HG03064 (cell line): ENCODE data around the gene RUVBL2.
"Not testable (repeated sequence)": the region's sequence is repeated elsewhere in the genome, so short reads cannot be mapped to it uniquely, and the experiment has no call there.

Source experiments
- ATAC-seq: cut with Tn5 transposase; IDR thresholded peaks from one replicate; pipeline ENCODE4 v1.9.1; 2021; ENCODE audit warnings: low read depth; ENCODE audit not compliant: unreplicated experiment

RUVBL2 gene

GRCh38 chr19:49016067-49016839 is 22.6 kb downstream of the RUVBL2 start:
- no peak for ATAC-seq

- ATAC-seq: no peak
Measured at GRCh38 chr19:49017041-49017665, 23.5 kb downstream of the RUVBL2 start, which contains the start of gene LHB. Gene LHB, minus strand, starts transcription at chr19:49017091. Its CDS starts 10 bp downstream, at chr19:49017081.

GRCh38 chr19:49017666-49018351 is 24.1 kb downstream of the RUVBL2 start:
- no peak for ATAC-seq

- ATAC-seq: not testable (repeated sequence)
Measured at GRCh38 chr19:49018388-49019241, 24.9 kb downstream of the RUVBL2 start.

GRCh38 chr19:49019242-49019932 is 25.7 kb downstream of the RUVBL2 start:
- ATAC-seq: no peak

GRCh38 chr19:49020342-49020741 is 26.7 kb downstream of the RUVBL2 start:
- no peak for ATAC-seq

GRCh38 chr19:49020931-49021895 is 27.5 kb downstream of the RUVBL2 start:
- ATAC-seq: no peak

- no peak for ATAC-seq
Measured at GRCh38 chr19:49022116-49022515, 28.4 kb downstream of the RUVBL2 start.

- ATAC-seq: not testable (repeated sequence)
Measured at GRCh38 chr19:49024233-49024632, 30.5 kb downstream of the RUVBL2 start, which contains the start of gene CGB3. Gene CGB3, minus strand, starts transcription at chr19:49024333. Its CDS starts 362 bp downstream, at chr19:49023971.

- not testable (repeated sequence) for ATAC-seq
Measured at GRCh38 chr19:49025088-49025487, 31.4 kb downstream of the RUVBL2 start.

- ATAC-seq: not testable (repeated sequence)
Measured at GRCh38 chr19:49025599-49025998, 31.9 kb downstream of the RUVBL2 start.

- ATAC-seq: not testable (repeated sequence)
Measured at GRCh38 chr19:49028686-49029085, 35.0 kb downstream of the RUVBL2 start.

GRCh38 chr19:49029749-49030148 is 36.1 kb downstream of the RUVBL2 start:
- not testable (repeated sequence) for ATAC-seq

GRCh38 chr19:49030323-49030722 is 36.6 kb downstream of the RUVBL2 start:
- not testable (repeated sequence) for ATAC-seq

GRCh38 chr19:49031642-49032301 is 38.1 kb downstream of the RUVBL2 start, which contains the start of gene CGB2:
Gene CGB2, plus strand, starts transcription at chr19:49031890. Its CDS starts 206 bp downstream, at chr19:49032096.
- not testable (repeated sequence) for ATAC-seq

GRCh38 chr19:49036815-49037214 is 43.1 kb downstream of the RUVBL2 start, which contains the start of gene CGB1:
Gene CGB1, minus strand, starts transcription at chr19:49036895. Its CDS starts 184 bp downstream, at chr19:49036711.
- not testable (repeated sequence) for ATAC-seq

- not testable (repeated sequence) for ATAC-seq
Measured at GRCh38 chr19:49038111-49038510, 44.4 kb downstream of the RUVBL2 start.
